Uterus (tissue), 2 donors: ENCODE results near the gene CPNE4.

Source experiments
- CTCF ChIP-seq, 4 experiments: fragments of 200-600 bp in 2 of 4; fragments of 450-650 bp in 2 of 4; sonication (generic) in 2 of 4; IDR thresholded peaks; one replicate each; pipeline ENCODE4 v1.5.1; 2016 to 2019; ENCODE audit warnings: antibody characterized with exemption in 4 of 4, mild to moderate bottlenecking in 2 of 4, moderate library complexity in 1 of 4
- POLR2A ChIP-seq, 2 donors: fragments of 450-650 bp; IDR thresholded peaks; one replicate each; pipeline ENCODE4 v1.6.1; 2016; ENCODE audit warnings: antibody characterized with exemption in 2 of 2, mild to moderate bottlenecking in 1 of 2, moderate library complexity in 1 of 2

- TF ChIP-seq POLR2A (IDR thresholded peaks at IDR 0.05): no peak
- TF ChIP-seq CTCF (IDR thresholded peaks at IDR 0.05): no peak
These were observed 404.0 kb downstream of the CPNE4 start for GRCh38 chr3:131630807-131631206.
